ENCODE results near the gene TMCC2. TPM values are rescaled to one million over a fixed set of nuclear protein-coding genes. Genes with fewer than 3 reads are reported as not detected.
"Not testable (repeated sequence)": the region's sequence is repeated elsewhere in the genome, so short reads cannot be mapped to it uniquely, and the experiment has no call there.

Gene TMCC2
- total and polyA plus RNA-seq, 4 donors = 0.69 to 8.2 (median 3.6) TPM

GRCh38 chr1:205294175-205294917 lies 66.6 kb downstream of the TMCC2 start:
- Histone ChIP-seq H3K4me3 (ENCODE audit: low read length in 2 of 2) (no peak overlapping the region), H3K9me3 (ENCODE audit: control insufficient read depth, low read length) (no peaks in the 10 kb centered on the region), H3K36me3 (ENCODE audit: control insufficient read depth in 1 of 2, insufficient read depth in 2 of 2, low read length in 1 of 2) (no peaks in the 10 kb centered on the region), H3K27ac (ENCODE audit: low read depth in 1 of 2, low read length in 2 of 2) (no peak overlapping the region), H3K4me1 (ENCODE audit: control insufficient read depth in 1 of 2, insufficient read depth in 2 of 2, low read length in 2 of 2) (no peaks in the 10 kb centered on the region), H3K27me3 (ENCODE audit: control insufficient read depth in 1 of 2, insufficient read depth in 2 of 2, low read length in 1 of 2) (no peaks in the 10 kb centered on the region)
- intact Hi-C loops (cut with DNase I) = no loop called here
- 44 to 46% methylated on average over 6 of the region's 6 CpGs for WGBS, 2 donors
- ATAC-seq (ENCODE audit: low FRiP score) (no peak), DNase-seq (no peak)

DNA sequence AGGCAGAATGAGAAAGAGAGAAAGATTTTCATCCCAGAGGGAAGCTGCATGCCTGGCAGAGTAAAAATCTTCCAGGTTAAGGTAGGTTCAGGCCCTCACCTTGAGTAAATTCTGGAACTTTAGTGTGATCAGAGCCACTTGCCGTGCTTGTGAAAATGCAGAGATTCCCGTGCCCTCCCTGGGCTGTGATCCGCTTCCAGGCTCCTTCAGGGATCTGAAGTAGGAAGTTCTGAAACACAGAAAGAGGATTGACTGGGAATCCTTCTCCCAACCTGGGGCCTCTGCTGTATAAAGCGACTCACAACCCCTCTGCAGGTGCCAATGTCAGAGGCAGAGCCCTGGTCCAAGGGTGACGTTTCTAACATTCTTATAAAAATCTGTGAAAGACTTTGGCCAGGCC lies 67.2 kb downstream of the TMCC2 start:
- ATAC-seq (ENCODE audit: low FRiP score) = no peak
- Histone ChIP-seq H3K36me3 (ENCODE audit: control insufficient read depth in 1 of 2, insufficient read depth in 2 of 2, low read length in 1 of 2) (no peaks in the 10 kb centered on the region), H3K27ac (ENCODE audit: low read depth in 1 of 2, low read length in 2 of 2) (no peak overlapping the region), H3K9me3 (ENCODE audit: control insufficient read depth, low read length) (no peaks in the 10 kb centered on the region), H3K27me3 (ENCODE audit: control insufficient read depth in 1 of 2, insufficient read depth in 2 of 2, low read length in 1 of 2) (no peaks in the 10 kb centered on the region), H3K4me3 (ENCODE audit: low read length in 2 of 2) (no peak overlapping the region), H3K4me1 (ENCODE audit: control insufficient read depth in 1 of 2, insufficient read depth in 2 of 2, low read length in 2 of 2) (no peaks in the 10 kb centered on the region)
- intact Hi-C loops (cut with DNase I) = no loop called here
- no peak for DNase-seq
- 87 to 91% methylated on average over 5 of the region's 5 CpGs for WGBS, 2 donors

DNA sequence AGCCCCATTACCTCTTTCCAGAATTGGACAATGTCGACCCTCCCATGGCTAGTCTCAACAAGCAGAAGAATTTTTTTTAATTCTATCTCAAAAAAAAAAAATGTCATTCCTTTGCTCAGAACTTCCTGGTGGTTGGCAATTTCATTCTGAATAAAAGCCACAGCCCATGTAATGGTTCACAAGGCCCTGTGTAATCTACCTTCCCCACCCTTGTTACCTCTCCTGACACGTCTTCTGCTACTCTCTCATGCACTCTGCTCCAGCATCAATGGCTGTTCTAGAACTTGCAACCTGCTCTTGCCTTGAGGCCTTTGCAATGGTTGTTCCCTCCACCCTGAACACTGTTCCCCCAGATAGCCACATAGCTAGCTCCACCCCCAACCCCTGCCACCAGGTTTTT lies 68.4 kb downstream of the TMCC2 start:
- intact Hi-C loops (cut with DNase I) = no loop called here
- no peaks in the 10 kb centered on the region for H3K9me3 ChIP-seq (ENCODE audit: control insufficient read depth, low read length)
- ATAC-seq (ENCODE audit: low FRiP score) (no peak), DNase-seq (no peak)
- H3K36me3 ChIP-seq (ENCODE audit: control insufficient read depth in 1 of 2, insufficient read depth in 2 of 2, low read length in 1 of 2) = no peaks in the 10 kb centered on the region
- H3K27me3 ChIP-seq (ENCODE audit: control insufficient read depth in 1 of 2, insufficient read depth in 2 of 2, low read length in 1 of 2) = no peaks in the 10 kb centered on the region
- no peak overlapping the region for H3K27ac ChIP-seq (ENCODE audit: low read depth in 1 of 2, low read length in 2 of 2)
- no peak overlapping the region for H3K4me3 ChIP-seq (ENCODE audit: low read length in 2 of 2)
- H3K4me1 ChIP-seq (ENCODE audit: control insufficient read depth in 1 of 2, insufficient read depth in 2 of 2, low read length in 2 of 2) = no peaks in the 10 kb centered on the region
- WGBS, 2 donors = 87 to 89% methylated on average over 2 of the region's 2 CpGs

- DNase-seq; H3K27me3 ChIP-seq (ENCODE audit: control insufficient read depth in 1 of 2, insufficient read depth in 2 of 2, low read length in 1 of 2); H3K4me1 ChIP-seq (ENCODE audit: control insufficient read depth in 1 of 2, insufficient read depth in 2 of 2, low read length in 2 of 2); H3K27ac ChIP-seq (ENCODE audit: low read depth in 1 of 2, low read length in 2 of 2); ATAC-seq (ENCODE audit: low FRiP score); H3K36me3 ChIP-seq (ENCODE audit: control insufficient read depth in 1 of 2, insufficient read depth in 2 of 2, low read length in 1 of 2); H3K4me3 ChIP-seq (ENCODE audit: low read length in 2 of 2); intact Hi-C loops (cut with DNase I); H3K9me3 ChIP-seq (ENCODE audit: control insufficient read depth, low read length): not testable (repeated sequence)
- 98 to 99% methylated on average over 5 of the region's 5 CpGs for WGBS, 2 donors
These were observed 69.9 kb downstream of the TMCC2 start for GRCh38 chr1:205297546-205298177.

DNA sequence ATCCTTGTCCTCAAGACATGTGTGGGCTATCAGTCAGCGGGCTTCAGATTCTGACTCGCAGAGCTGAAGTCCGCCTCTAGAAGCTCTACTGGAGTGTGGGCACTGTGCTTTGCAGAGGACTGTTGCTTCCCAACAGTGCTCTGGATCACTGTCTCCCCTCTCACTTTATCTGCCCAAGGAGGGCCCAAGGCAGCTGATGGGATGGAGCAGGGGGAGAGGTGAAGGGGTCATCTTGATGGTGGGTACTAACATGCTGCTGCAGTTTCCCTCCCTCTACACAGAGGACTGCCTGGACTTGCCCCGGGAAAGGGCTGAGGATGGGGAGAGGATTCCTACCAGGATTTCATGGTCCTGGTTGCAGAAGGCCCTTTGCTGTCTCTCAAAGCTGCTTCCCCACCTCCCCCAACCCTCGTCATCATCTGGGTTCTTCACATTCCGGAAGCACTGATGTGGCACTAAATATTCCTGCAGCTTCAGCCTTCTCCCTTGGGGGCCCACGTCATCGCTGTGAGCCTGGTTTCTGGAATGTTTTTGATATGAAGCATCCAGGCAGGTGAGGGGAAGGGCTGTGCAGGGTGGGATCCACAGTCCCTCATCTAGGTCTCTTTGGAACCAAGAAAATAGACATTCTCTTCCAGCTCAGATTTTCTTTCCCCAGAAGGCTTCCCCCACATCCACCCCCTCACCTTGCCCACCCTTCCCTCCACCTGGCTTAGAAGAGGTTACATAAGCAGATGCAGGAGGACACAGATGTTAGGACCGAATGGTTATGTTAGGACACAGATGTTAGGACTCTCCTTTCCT lies 70.6 kb downstream of the TMCC2 start:
- no peak overlapping the region for H3K4me3 ChIP-seq (ENCODE audit: low read length in 2 of 2)
- H3K27ac ChIP-seq (ENCODE audit: low read depth in 1 of 2, low read length in 2 of 2) = no peak overlapping the region
- no peaks in the 10 kb centered on the region for H3K9me3 ChIP-seq (ENCODE audit: control insufficient read depth, low read length)
- WGBS, 2 donors = 77 to 80% methylated on average over 9 of the region's 9 CpGs
- H3K4me1 ChIP-seq (ENCODE audit: control insufficient read depth in 1 of 2, insufficient read depth in 2 of 2, low read length in 2 of 2) = no peaks in the 10 kb centered on the region
- H3K27me3 ChIP-seq (ENCODE audit: control insufficient read depth in 1 of 2, insufficient read depth in 2 of 2, low read length in 1 of 2) = no peaks in the 10 kb centered on the region
- DNase-seq (no peak), ATAC-seq (ENCODE audit: low FRiP score) (no peak)
- H3K36me3 ChIP-seq (ENCODE audit: control insufficient read depth in 1 of 2, insufficient read depth in 2 of 2, low read length in 1 of 2) = no peaks in the 10 kb centered on the region
- intact Hi-C loops (cut with DNase I) = no loop called here

DNA sequence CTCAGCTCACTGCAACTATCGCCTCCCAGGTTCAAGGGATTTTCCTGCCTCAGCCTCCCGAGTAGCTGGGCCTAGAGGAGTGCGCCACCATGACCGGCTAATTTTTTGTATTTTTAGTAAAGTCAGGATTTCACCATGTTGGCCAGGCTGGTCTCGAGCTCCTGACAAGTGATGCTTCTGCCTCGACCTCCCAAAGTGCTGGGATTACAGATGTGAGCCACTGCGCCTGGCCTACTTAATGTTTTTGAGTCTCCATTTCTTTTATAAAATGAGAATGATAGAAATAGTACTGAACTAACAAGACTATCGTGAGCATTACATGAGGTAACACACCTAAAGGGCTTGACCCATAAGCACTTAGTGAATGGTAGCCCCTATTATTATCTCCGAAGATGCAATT lies 72.4 kb downstream of the TMCC2 start:
- 95 to 97% methylated on average over 9 of the region's 9 CpGs for WGBS, 2 donors
- Histone ChIP-seq H3K27me3 (ENCODE audit: control insufficient read depth in 1 of 2, insufficient read depth in 2 of 2, low read length in 1 of 2) (no peaks in the 10 kb centered on the region), H3K36me3 (ENCODE audit: control insufficient read depth in 1 of 2, insufficient read depth in 2 of 2, low read length in 1 of 2) (no peaks in the 10 kb centered on the region), H3K4me3 (ENCODE audit: low read length in 2 of 2) (no peak overlapping the region), H3K9me3 (ENCODE audit: control insufficient read depth, low read length) (no peaks in the 10 kb centered on the region), H3K4me1 (ENCODE audit: control insufficient read depth in 1 of 2, insufficient read depth in 2 of 2, low read length in 2 of 2) (no peaks in the 10 kb centered on the region), H3K27ac (ENCODE audit: low read depth in 1 of 2, low read length in 2 of 2) (no peak overlapping the region)
- intact Hi-C loops (cut with DNase I) = no loop called here
- DNase-seq (no peak), ATAC-seq (ENCODE audit: low FRiP score) (no peak)

- ATAC-seq (ENCODE audit: low FRiP score) = peak; percentile 50
- intact Hi-C loops (cut with DNase I) = no loop called here
These were observed 73.6 kb downstream of the TMCC2 start for GRCh38 chr1:205301205-205301821.

DNA sequence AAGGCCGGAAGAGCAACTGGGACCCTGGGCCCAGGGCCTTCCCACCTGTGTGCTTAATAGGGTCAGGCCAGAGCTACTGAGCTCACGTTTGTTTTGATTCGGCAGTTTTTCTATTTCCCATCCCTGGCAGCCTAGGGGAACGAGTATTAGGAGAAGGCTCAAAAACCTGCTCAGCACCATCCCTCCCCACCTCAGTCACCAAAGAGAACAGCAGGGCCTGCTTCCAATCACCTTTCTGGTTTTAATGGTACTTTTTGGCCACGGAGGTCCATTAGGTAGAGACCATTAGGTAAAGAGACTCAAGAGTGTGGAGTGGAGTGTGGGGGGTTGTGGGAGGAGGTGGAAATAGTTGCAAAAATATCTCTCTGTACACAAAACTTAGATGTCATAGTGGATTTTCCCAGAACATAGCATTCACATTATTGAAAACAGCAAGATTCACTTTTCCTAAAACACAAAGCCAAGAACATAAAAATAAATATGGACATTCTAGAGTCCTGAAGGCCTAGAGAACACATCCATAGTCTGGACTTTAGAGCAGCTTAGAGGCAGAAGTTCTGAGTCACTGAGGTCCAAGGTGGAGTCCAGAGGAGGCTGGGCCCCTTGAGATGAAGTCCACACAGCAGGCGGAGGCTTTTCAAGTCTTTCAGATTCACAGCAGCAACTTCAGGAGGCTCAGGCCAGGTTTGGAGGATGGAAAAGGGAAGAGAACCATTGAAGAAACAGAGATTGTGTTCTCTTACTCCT lies 74.3 kb downstream of the TMCC2 start:
- Histone ChIP-seq H3K4me3 (ENCODE audit: low read length in 2 of 2) (no peak overlapping the region), H3K36me3 (ENCODE audit: control insufficient read depth in 1 of 2, insufficient read depth in 2 of 2, low read length in 1 of 2) (no peaks in the 10 kb centered on the region), H3K9me3 (ENCODE audit: control insufficient read depth, low read length) (no peaks in the 10 kb centered on the region), H3K27me3 (ENCODE audit: control insufficient read depth in 1 of 2, insufficient read depth in 2 of 2, low read length in 1 of 2) (no peaks in the 10 kb centered on the region), H3K27ac (ENCODE audit: low read depth in 1 of 2, low read length in 2 of 2) (no peak overlapping the region), H3K4me1 (ENCODE audit: control insufficient read depth in 1 of 2, insufficient read depth in 2 of 2, low read length in 2 of 2) (no peaks in the 10 kb centered on the region)
- 76 to 83% methylated on average over 6 of the region's 6 CpGs for WGBS, 2 donors
- ATAC-seq (ENCODE audit: low FRiP score) (no peak), DNase-seq (no peak)
- intact Hi-C loops (cut with DNase I) = no loop called here

More at GRCh38 chr1:205301205-205301821, 73.6 kb downstream of the TMCC2 start:
- H3K9me3 ChIP-seq (ENCODE audit: control insufficient read depth, low read length) = no peaks in the 10 kb centered on the region
- WGBS, 2 donors = 16 to 17% methylated on average over 14 of the region's 14 CpGs
- H3K4me3 ChIP-seq (ENCODE audit: low read length in 2 of 2) = no peak overlapping the region
- no peaks in the 10 kb centered on the region for H3K27me3 ChIP-seq (ENCODE audit: control insufficient read depth in 1 of 2, insufficient read depth in 2 of 2, low read length in 1 of 2)
- H3K27ac ChIP-seq (ENCODE audit: low read depth in 1 of 2, low read length in 2 of 2) = no peak overlapping the region
- H3K4me1 ChIP-seq (ENCODE audit: control insufficient read depth in 1 of 2, insufficient read depth in 2 of 2, low read length in 2 of 2) = no peaks in the 10 kb centered on the region
- no peaks in the 10 kb centered on the region for H3K36me3 ChIP-seq (ENCODE audit: control insufficient read depth in 1 of 2, insufficient read depth in 2 of 2, low read length in 1 of 2)
- DNase-seq = peak in 1 of 2 donors; percentile 83

Measured in aorta (tissue), 5 donors.